GM06990 (cell line): ENCODE data around the gene CLASP1.

Experiments
- DNase-seq: peaks from one replicate; pipeline ENCODE4 v3.0.0-alpha.2; 2011; ENCODE audit not compliant: insufficient read length; ENCODE audit errors: extremely low read depth
- H3K27me3 ChIP-seq: replicated peaks from 2 replicates; pipeline ENCODE4 v1.6.0; 2011; ENCODE audit warnings: low read length; ENCODE audit not compliant: control insufficient read depth, insufficient read depth
- H3K36me3 ChIP-seq: 2 replicates; pipeline ENCODE4 v1.5.1; 2011; ENCODE audit warnings: low read length; ENCODE audit not compliant: control insufficient read depth, insufficient read depth
- H3K4me3 ChIP-seq: replicated peaks from 2 replicates; pipeline ENCODE4 v1.5.1; 2011; ENCODE audit warnings: low read depth, mild to moderate bottlenecking, control low read depth, low read length
- TF ChIP-seq, protein P1 (sequence below): IDR thresholded peaks from 2 replicates; pipeline ENCODE4 v1.5.1; 2011; ENCODE audit warnings: low read length, control low read depth, mild to moderate bottlenecking, inconsistent platforms; ENCODE audit not compliant: insufficient read depth, poor library complexity, severe bottlenecking

Gene CLASP1

GRCh38 chr2:121340926-121341325, 308.3 kb downstream of the CLASP1 start:
- Histone ChIP-seq H3K36me3 (peaks cover 22% of the 10 kb centered on the region), H3K27me3 (no peaks in the 10 kb centered on the region), H3K4me3 (no peak overlapping the region)
- DNase-seq, result no peak
- TF ChIP-seq, protein P1, sequence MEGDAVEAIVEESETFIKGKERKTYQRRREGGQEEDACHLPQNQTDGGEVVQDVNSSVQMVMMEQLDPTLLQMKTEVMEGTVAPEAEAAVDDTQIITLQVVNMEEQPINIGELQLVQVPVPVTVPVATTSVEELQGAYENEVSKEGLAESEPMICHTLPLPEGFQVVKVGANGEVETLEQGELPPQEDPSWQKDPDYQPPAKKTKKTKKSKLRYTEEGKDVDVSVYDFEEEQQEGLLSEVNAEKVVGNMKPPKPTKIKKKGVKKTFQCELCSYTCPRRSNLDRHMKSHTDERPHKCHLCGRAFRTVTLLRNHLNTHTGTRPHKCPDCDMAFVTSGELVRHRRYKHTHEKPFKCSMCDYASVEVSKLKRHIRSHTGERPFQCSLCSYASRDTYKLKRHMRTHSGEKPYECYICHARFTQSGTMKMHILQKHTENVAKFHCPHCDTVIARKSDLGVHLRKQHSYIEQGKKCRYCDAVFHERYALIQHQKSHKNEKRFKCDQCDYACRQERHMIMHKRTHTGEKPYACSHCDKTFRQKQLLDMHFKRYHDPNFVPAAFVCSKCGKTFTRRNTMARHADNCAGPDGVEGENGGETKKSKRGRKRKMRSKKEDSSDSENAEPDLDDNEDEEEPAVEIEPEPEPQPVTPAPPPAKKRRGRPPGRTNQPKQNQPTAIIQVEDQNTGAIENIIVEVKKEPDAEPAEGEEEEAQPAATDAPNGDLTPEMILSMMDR, result no peak

DNA sequence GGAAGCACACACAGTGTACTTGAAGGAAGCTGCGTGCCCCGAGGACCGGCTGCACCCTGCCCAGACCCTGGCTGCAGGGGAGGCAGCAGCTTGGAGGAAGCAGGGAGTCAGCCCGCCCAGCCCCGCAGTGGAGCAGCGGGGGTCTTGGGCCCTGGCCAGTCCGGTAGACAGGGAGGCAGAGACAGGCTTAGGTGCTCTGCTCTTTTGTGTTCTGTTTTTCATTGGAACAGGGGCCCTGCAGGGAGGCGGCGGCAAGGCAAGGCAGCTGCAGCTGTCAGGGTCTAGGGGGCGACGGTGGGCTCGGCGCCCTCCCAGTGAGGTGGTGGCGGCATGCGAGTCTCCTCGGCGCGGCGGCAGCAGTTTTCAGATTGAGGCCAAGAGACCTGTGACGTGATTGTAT, 311.0 kb downstream of the CLASP1 start:
- Histone ChIP-seq H3K4me3 (no peak overlapping the region), H3K27me3 (no peaks in the 10 kb centered on the region), H3K36me3 (peaks cover 15% of the 10 kb centered on the region)
- DNase-seq, result no peak
- TF ChIP-seq, protein P1, result no peak

GRCh38 chr2:121336528-121337294, 312.6 kb downstream of the CLASP1 start:
- Histone ChIP-seq H3K36me3 (peaks cover 12% of the 10 kb centered on the region), H3K27me3 (no peaks in the 10 kb centered on the region), H3K4me3 (no peak overlapping the region)
- DNase-seq, result no peak
- TF ChIP-seq, protein P1, result no peak

- Histone ChIP-seq H3K36me3 (peaks cover 9% of the 10 kb centered on the region), H3K4me3 (no peak overlapping the region), H3K27me3 (no peaks in the 10 kb centered on the region)
- no peak for DNase-seq
- TF ChIP-seq, protein P1, result no peak
These were observed 313.7 kb downstream of the CLASP1 start for GRCh38 chr2:121335294-121336290.

DNA sequence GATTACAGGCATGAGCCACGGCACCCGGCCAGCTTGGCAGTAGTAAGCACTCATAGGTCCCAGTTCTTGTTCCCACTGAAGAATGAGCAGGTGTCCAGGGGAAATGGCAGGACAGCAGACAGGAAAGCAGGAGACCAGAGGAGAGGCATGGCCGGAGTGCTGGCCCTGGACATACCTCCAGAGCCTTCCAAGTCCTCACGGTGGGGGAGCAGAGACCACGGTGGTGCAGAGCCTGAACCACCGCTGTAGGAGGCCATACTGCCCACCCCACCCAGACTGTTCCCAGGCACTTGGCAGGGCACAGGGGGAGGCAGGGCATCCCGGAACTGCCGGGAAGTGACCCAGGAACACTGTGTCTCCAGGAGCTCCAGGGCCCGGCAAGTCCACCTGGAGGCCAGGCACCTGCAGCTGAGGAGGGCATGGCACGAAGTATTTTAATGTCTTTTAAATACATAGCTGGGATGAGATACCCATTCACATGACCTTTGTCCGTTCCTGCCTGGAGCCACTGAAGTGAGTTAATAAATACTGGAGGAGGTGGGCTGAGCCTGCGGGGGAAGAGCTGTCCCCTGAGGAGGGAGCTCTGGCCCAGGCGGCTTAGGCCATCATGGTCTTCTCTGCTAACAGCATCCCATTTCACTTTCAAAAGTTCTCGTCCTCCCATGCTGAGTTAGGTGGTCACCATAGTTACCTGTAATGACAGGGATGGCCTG, 314.5 kb downstream of the CLASP1 start:
- TF ChIP-seq, protein P1, result no peak
- DNase-seq, result no peak
- H3K36me3 ChIP-seq, result peaks cover 5% of the 10 kb centered on the region
- no peaks in the 10 kb centered on the region for H3K27me3 ChIP-seq
- no peak overlapping the region for H3K4me3 ChIP-seq
